ENCODE data around the gene IL17RD. TPM values are rescaled to one million over a fixed set of nuclear protein-coding genes. Genes with fewer than 3 reads are reported as not detected.

The IL17RD gene
- polyA plus RNA-seq, 3 donors: not detected

GRCh38 chr3:57160765-57161538, 4.2 kb downstream of the IL17RD start:
- Mint-ChIP-seq H3K4me1 (peaks cover 19% of the 10 kb centered on the region), H3K27ac (no peak overlapping the region), H3K27me3 (ENCODE audit: low read depth in 3 of 3) (peaks cover 87 to 98% (median 88%) of the 10 kb centered on the region in 3 donors), H3K9me3 (peaks cover 0 to 14% (median 6%) of the 10 kb centered on the region in 7 donors), H3K4me3 (peak overlapping the region in 1 of 2 donors; percentile 19), H3K36me3 (peaks cover 3 to 11% of the 10 kb centered on the region in 2 donors)
- intact Hi-C loops (cut with micrococcal nuclease): no loop called here
- WGBS (ENCODE audit: insufficient coverage): 57% methylated on average over 5 of the region's 5 CpGs
- peaks cover 0 to 13% of the 10 kb centered on the region in 2 donors for H3K9me3 ChIP-seq (replicated peaks in 1 of 2; ENCODE audit: control insufficient read depth in 1 of 2, insufficient read depth in 1 of 2, low read length in 2 of 2)
- H3K4me3 ChIP-seq (replicated peaks in 1 of 3; ENCODE audit: low read depth in 2 of 3, low read length in 3 of 3): no peak overlapping the region
- peaks cover 87 to 93% of the 10 kb centered on the region in 2 donors for H3K27me3 ChIP-seq (ENCODE audit: control insufficient read depth in 2 of 2, insufficient read depth in 2 of 2, low read length in 2 of 2)
- H3K9ac ChIP-seq (ENCODE audit: insufficient read depth, low read length, poor library complexity, severe bottlenecking): no peak overlapping the region
- H3K79me2 ChIP-seq (ENCODE audit: insufficient read depth, low read length): no peaks in the 10 kb centered on the region
- H3K4me2 ChIP-seq (replicated peaks; ENCODE audit: extremely low read depth, low read length, poor library complexity, severe bottlenecking): no peak overlapping the region
- TF ChIP-seq CTCF (IDR thresholded peaks at IDR 0.05): no peak
- H2AFZ ChIP-seq (ENCODE audit: insufficient read depth, low read depth, low read length, poor library complexity, severe bottlenecking): no peak overlapping the region
- no peak for DNase-seq
- no peak overlapping the region for H3K27ac ChIP-seq (ENCODE audit: low read depth in 1 of 2, low read length in 2 of 2)
- H3K36me3 ChIP-seq (replicated peaks in 1 of 2; ENCODE audit: control insufficient read depth in 1 of 2, insufficient read depth in 2 of 2, low read length in 2 of 2): no peaks in the 10 kb centered on the region
- H3K4me1 ChIP-seq (ENCODE audit: control insufficient read depth in 1 of 2, insufficient read depth in 2 of 2, low read length in 2 of 2): peaks cover 15 to 20% of the 10 kb centered on the region in 2 donors
- no peaks in the 10 kb centered on the region for H4K20me1 ChIP-seq (ENCODE audit: insufficient read depth, low read length)

- H3K36me3 Mint-ChIP-seq: peaks cover 3 to 11% of the 10 kb centered on the region in 2 donors
- no peak for DNase-seq
- no peak for TF ChIP-seq CTCF (IDR thresholded peaks at IDR 0.05)
Measured at GRCh38 chr3:57160076-57160764, 4.9 kb downstream of the IL17RD start.

More at GRCh38 chr3:57160076-57160764, 4.9 kb downstream of the IL17RD start:
- Mint-ChIP-seq H3K27ac (peak overlapping the region in 1 of 7 donors; percentile 14), H3K4me1 (peaks cover 20% of the 10 kb centered on the region), H3K9me3 (peaks cover 0 to 10% (median 6%) of the 10 kb centered on the region in 7 donors), H3K4me3 (peak overlapping the region in 1 of 2 donors; percentile 64), H3K27me3 (ENCODE audit: low read depth in 3 of 3) (peaks cover 86 to 97% (median 86%) of the 10 kb centered on the region in 3 donors)
- Histone ChIP-seq H3K79me2 (ENCODE audit: insufficient read depth, low read length) (no peaks in the 10 kb centered on the region), H3K9ac (ENCODE audit: insufficient read depth, low read length, poor library complexity, severe bottlenecking) (no peak overlapping the region), H2AFZ (ENCODE audit: insufficient read depth, low read depth, low read length, poor library complexity, severe bottlenecking) (no peak overlapping the region), H3K9me3 (replicated peaks in 1 of 2; ENCODE audit: control insufficient read depth in 1 of 2, insufficient read depth in 1 of 2, low read length in 2 of 2) (peaks cover 0 to 13% of the 10 kb centered on the region in 2 donors), H3K4me1 (ENCODE audit: control insufficient read depth in 1 of 2, insufficient read depth in 2 of 2, low read length in 2 of 2) (peaks cover 15 to 20% of the 10 kb centered on the region in 2 donors), H3K4me2 (replicated peaks; ENCODE audit: extremely low read depth, low read length, poor library complexity, severe bottlenecking) (no peak overlapping the region), H4K20me1 (ENCODE audit: insufficient read depth, low read length) (no peaks in the 10 kb centered on the region), H3K4me3 (replicated peaks in 1 of 3; ENCODE audit: low read depth in 2 of 3, low read length in 3 of 3) (no peak overlapping the region), H3K27ac (ENCODE audit: low read depth in 1 of 2, low read length in 2 of 2) (no peak overlapping the region), H3K36me3 (replicated peaks in 1 of 2; ENCODE audit: control insufficient read depth in 1 of 2, insufficient read depth in 2 of 2, low read length in 2 of 2) (no peaks in the 10 kb centered on the region), H3K27me3 (ENCODE audit: control insufficient read depth in 2 of 2, insufficient read depth in 2 of 2, low read length in 2 of 2) (peaks cover 83 to 90% of the 10 kb centered on the region in 2 donors)
- WGBS (ENCODE audit: insufficient coverage): 79% methylated on average over 5 of the region's 8 CpGs
- intact Hi-C loops (cut with micrococcal nuclease): no loop called here

Data from CD14-positive monocyte (primary cell).